ENCODE data around the gene OR4E1.
"Not testable (repeated sequence)": the region's sequence is repeated elsewhere in the genome, so short reads cannot be mapped to it uniquely, and the experiment has no call there.

OR4E1 gene

GRCh38 chr14:21673718-21674117 is at the start of gene OR4E1:
Gene OR4E1 (minus strand): TSS chr14:21673818. CDS start chr14:21670935, 2,883 bp downstream.
- DNase-seq, result no peak

- DNase-seq, result no peak
These were observed 47.9 kb upstream of the OR4E1 start for GRCh38 chr14:21721504-21721903.

- no peak for DNase-seq
These were observed 46.2 kb upstream of the OR4E1 start for GRCh38 chr14:21719841-21720240.

GRCh38 chr14:21714318-21714929 is 40.8 kb upstream of the OR4E1 start:
- no peak for DNase-seq

GRCh38 chr14:21712036-21712435 is 38.4 kb upstream of the OR4E1 start:
- DNase-seq, result no peak

- no peak for DNase-seq
These were observed 37.8 kb upstream of the OR4E1 start for GRCh38 chr14:21711360-21711961.

- no peak for DNase-seq
These were observed 30.7 kb upstream of the OR4E1 start for GRCh38 chr14:21704338-21704737.

- no peak for DNase-seq
These were observed 30.0 kb upstream of the OR4E1 start for GRCh38 chr14:21703357-21704326.

GRCh38 chr14:21702316-21702715 is 28.7 kb upstream of the OR4E1 start:
- DNase-seq, result no peak

GRCh38 chr14:21699551-21699950 is 25.9 kb upstream of the OR4E1 start:
- DNase-seq, result no peak

GRCh38 chr14:21698538-21698937 is 24.9 kb upstream of the OR4E1 start:
- not testable (repeated sequence) for DNase-seq

GRCh38 chr14:21697662-21698061 is 24.0 kb upstream of the OR4E1 start:
- DNase-seq, result not testable (repeated sequence)

- DNase-seq, result no peak
These were observed 20.8 kb upstream of the OR4E1 start for GRCh38 chr14:21694425-21694824.

- no peak for DNase-seq
These were observed 12.8 kb upstream of the OR4E1 start for GRCh38 chr14:21686468-21686867.

- no peak for DNase-seq
These were observed 6.5 kb upstream of the OR4E1 start for GRCh38 chr14:21680072-21680471.

GRCh38 chr14:21675566-21675965 is 1.9 kb upstream of the OR4E1 start:
- DNase-seq, result no peak

- no peak for DNase-seq
These were observed 1.5 kb downstream of the OR4E1 start for GRCh38 chr14:21672116-21672515.

- no peak for DNase-seq
These were observed 2.2 kb downstream of the OR4E1 start for GRCh38 chr14:21671371-21671770.

GRCh38 chr14:21669284-21669683 is 4.3 kb downstream of the OR4E1 start:
- DNase-seq, result no peak

GRCh38 chr14:21668377-21668776 is 5.2 kb downstream of the OR4E1 start:
- no peak for DNase-seq

- DNase-seq, result no peak
These were observed 16.6 kb downstream of the OR4E1 start for GRCh38 chr14:21656980-21657379.

- DNase-seq, result no peak
These were observed 19.4 kb downstream of the OR4E1 start for GRCh38 chr14:21654215-21654614.

- DNase-seq, result no peak
These were observed 20.2 kb downstream of the OR4E1 start, which contains the start of gene OR4E2 for GRCh38 chr14:21653331-21653885. Gene OR4E2 (plus strand): TSS chr14:21653835. CDS start chr14:21665083, 11,248 bp downstream.

Measured in CD4-positive, alpha-beta T cell treated with Interleukin-15 for 1 hour (primary cell).